Hepatocyte (in vitro differentiated cells): ENCODE measurements around the gene AMIGO3. TPM values are rescaled to one million over a fixed set of nuclear protein-coding genes. Genes with fewer than 3 reads are reported as not detected.
A peak's percentile ranks its signal among the peaks of the same experiment; 100 is the strongest.
"Not testable (repeated sequence)": the region's sequence is repeated elsewhere in the genome, so short reads cannot be mapped to it uniquely, and the experiment has no call there.

Source experiments
- DNase-seq: peaks from one replicate; pipeline ENCODE4 v3.0.0-alpha.2; 2016; ENCODE audit warnings: low spot score
- H2AFZ ChIP-seq: fragments of 200-600 bp; sonication (generic); 2 replicates; pipeline ENCODE4 v1.6.0; 2016; ENCODE audit warnings: antibody characterized with exemption, mild to moderate bottlenecking
- H3K27ac ChIP-seq: fragments of 200-600 bp; sonication (generic); 2 replicates; pipeline ENCODE4 v1.5.1; 2016; ENCODE audit warnings: mild to moderate bottlenecking
- H3K27me3 ChIP-seq: fragments of 200-600 bp; sonication (generic); 2 replicates; pipeline ENCODE4 v1.6.1; 2016
- H3K36me3 ChIP-seq: fragments of 200-600 bp; sonication (generic); replicated peaks from 2 replicates; pipeline ENCODE4 v1.5.1; 2016; ENCODE audit warnings: low read depth; ENCODE audit not compliant: insufficient read depth
- H3K4me1 ChIP-seq: fragments of 200-600 bp; sonication (generic); 2 replicates; pipeline ENCODE4 v1.5.1; 2016; ENCODE audit warnings: mild to moderate bottlenecking, moderate library complexity; ENCODE audit not compliant: insufficient read depth
- H3K4me2 ChIP-seq: fragments of 200-600 bp; sonication (generic); 2 replicates; pipeline ENCODE4 v1.6.0; 2016
- H3K4me3 ChIP-seq: fragments of 200-600 bp; sonication (generic); 2 replicates; pipeline ENCODE4 v1.5.1; 2016; ENCODE audit warnings: mild to moderate bottlenecking
- H3K79me2 ChIP-seq: fragments of 200-600 bp; sonication (generic); 2 replicates; pipeline ENCODE4 v1.6.0; 2017; ENCODE audit warnings: mild to moderate bottlenecking
- H3K9me2 ChIP-seq: fragments of 200-600 bp; sonication (generic); replicated peaks from 2 replicates; pipeline ENCODE4 v1.6.0; 2017; ENCODE audit warnings: mild to moderate bottlenecking; ENCODE audit not compliant: insufficient read depth
- H3K9me3 ChIP-seq: fragments of 200-600 bp; sonication (generic); 2 replicates; pipeline ENCODE4 v1.5.1; 2016; ENCODE audit warnings: low read depth, mild to moderate bottlenecking
- H4K20me1 ChIP-seq: fragments of 200-600 bp; sonication (generic); 2 replicates; pipeline ENCODE4 v1.6.0; 2016; ENCODE audit warnings: mild to moderate bottlenecking; ENCODE audit not compliant: insufficient read depth, poor library complexity, severe bottlenecking
- EZH2 ChIP-seq: fragments of 200-600 bp; sonication (generic); IDR thresholded peaks from 2 replicates; pipeline ENCODE4 v1.6.1; 2016; ENCODE audit warnings: antibody characterized with exemption, mild to moderate bottlenecking, borderline replicate concordance
- EZH2phosphoT487 ChIP-seq: fragments of 200-600 bp; sonication (generic); IDR thresholded peaks from one replicate; pipeline ENCODE4 v1.6.1; 2018; ENCODE audit warnings: antibody characterized with exemption, mild to moderate bottlenecking, low read depth, moderate library complexity; ENCODE audit not compliant: unreplicated experiment, severe bottlenecking
- WGBS: methylation state at CpG from one replicate; pipeline ENCODE4 v1.1.6; 2016; ENCODE audit warnings: low lambda C conversion rate; ENCODE audit errors: missing lambda C conversion rate; 5-methylcytosine and 5-hydroxymethylcytosine counted together
- polyA plus RNA-seq: library from polyadenylated mRNA; unstranded; fragments of >200 nt; fragmentation: Nextera tagmentation; extraction: Ambion mirVana; gene quantifications from 2 replicates; pipeline ENCODE4 v1.2.1, GENCODE V29; 2016
- total RNA-seq: library from RNA; depleted of rRNA; stranded (reverse); fragments of >200 nt; gene quantifications from 2 replicates; pipeline ENCODE4 v1.2.3, GENCODE V29; 2014
- TF ChIP-seq, protein P1 (sequence below): fragments of 200-600 bp; sonication (generic); IDR thresholded peaks from 2 replicates; pipeline ENCODE4 v1.5.1; 2016; ENCODE audit warnings: antibody characterized with exemption, mild to moderate bottlenecking; ENCODE audit not compliant: poor library complexity

AMIGO3 gene
- total and polyA plus RNA-seq, 2 experiments from 2014 or later: 0.57 to 1.7 TPM

DNA sequence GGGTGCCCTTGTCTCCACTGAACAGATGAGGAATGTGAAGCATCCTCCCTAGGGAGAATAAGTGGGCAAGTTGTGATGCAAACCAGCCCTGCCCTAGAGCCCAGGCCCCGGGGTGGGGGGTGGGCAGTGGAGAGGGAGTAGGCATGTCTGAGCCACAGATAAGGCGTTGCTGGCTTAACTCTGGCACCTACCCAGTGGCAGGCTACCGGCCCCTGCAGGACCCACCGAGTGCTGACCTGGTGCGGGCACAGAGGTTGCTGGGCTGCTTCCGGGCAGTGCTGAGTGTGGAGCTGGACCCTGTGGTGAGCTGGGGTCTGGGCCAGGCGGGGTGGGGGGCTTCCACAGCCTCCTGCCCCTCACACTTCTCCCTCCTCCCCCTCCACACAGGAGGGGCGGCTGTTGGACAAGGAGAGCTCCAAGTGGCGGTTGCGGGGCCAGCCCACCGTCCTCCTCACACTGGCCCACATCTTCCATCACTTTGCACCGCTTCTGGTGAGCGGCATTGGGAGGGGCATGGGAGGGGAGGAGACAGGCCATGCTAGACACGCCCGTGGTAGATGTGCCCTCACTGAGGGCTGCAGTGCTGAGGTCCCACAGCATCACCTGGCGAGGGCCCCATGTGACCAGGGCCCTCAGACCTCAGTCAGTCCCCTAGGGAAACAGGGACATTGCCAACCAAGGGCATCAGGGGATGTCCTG lies 20.1 kb downstream of the AMIGO3 start:
- Histone ChIP-seq H3K9me2 (no peaks in the 10 kb centered on the region), H3K27ac (no peak overlapping the region), H3K79me2 (peaks cover 1% of the 10 kb centered on the region), H3K9me3 (no peaks in the 10 kb centered on the region), H3K27me3 (no peaks in the 10 kb centered on the region), H3K4me2 (no peak overlapping the region), H3K36me3 (no peaks in the 10 kb centered on the region), H3K4me3 (no peak overlapping the region), H2AFZ (no peak overlapping the region), H4K20me1 (no peaks in the 10 kb centered on the region), H3K4me1 (no peaks in the 10 kb centered on the region)
- 96% methylated on average over 14 of the region's 16 CpGs for WGBS
- no peak for TF ChIP-seq EZH2
- TF ChIP-seq EZH2phosphoT487: no peak
- TF ChIP-seq, protein P1, sequence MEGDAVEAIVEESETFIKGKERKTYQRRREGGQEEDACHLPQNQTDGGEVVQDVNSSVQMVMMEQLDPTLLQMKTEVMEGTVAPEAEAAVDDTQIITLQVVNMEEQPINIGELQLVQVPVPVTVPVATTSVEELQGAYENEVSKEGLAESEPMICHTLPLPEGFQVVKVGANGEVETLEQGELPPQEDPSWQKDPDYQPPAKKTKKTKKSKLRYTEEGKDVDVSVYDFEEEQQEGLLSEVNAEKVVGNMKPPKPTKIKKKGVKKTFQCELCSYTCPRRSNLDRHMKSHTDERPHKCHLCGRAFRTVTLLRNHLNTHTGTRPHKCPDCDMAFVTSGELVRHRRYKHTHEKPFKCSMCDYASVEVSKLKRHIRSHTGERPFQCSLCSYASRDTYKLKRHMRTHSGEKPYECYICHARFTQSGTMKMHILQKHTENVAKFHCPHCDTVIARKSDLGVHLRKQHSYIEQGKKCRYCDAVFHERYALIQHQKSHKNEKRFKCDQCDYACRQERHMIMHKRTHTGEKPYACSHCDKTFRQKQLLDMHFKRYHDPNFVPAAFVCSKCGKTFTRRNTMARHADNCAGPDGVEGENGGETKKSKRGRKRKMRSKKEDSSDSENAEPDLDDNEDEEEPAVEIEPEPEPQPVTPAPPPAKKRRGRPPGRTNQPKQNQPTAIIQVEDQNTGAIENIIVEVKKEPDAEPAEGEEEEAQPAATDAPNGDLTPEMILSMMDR: no peak
- DNase-seq: no peak

GRCh38 chr3:49695350-49696015 lies 24.0 kb downstream of the AMIGO3 start:
- not testable (repeated sequence) for H3K9me3 ChIP-seq, H3K36me3 ChIP-seq, H3K27ac ChIP-seq, H3K27me3 ChIP-seq, H3K4me1 ChIP-seq, H3K9me2 ChIP-seq, H3K4me2 ChIP-seq, H4K20me1 ChIP-seq, DNase-seq, H3K4me3 ChIP-seq, H2AFZ ChIP-seq
- peaks cover 32% of the 10 kb centered on the region for H3K79me2 ChIP-seq
- 84% methylated on average over 4 of the region's 4 CpGs for WGBS

- DNase-seq, H3K9me2 ChIP-seq, H3K9me3 ChIP-seq, H3K4me1 ChIP-seq, H2AFZ ChIP-seq, H3K36me3 ChIP-seq, H4K20me1 ChIP-seq, H3K4me3 ChIP-seq, H3K4me2 ChIP-seq, H3K27me3 ChIP-seq, H3K27ac ChIP-seq: not testable (repeated sequence)
- 53% methylated on average over 6 of the region's 6 CpGs for WGBS
- peaks cover 42% of the 10 kb centered on the region for H3K79me2 ChIP-seq
Measured at GRCh38 chr3:49694409-49695070, 24.9 kb downstream of the AMIGO3 start.

DNA sequence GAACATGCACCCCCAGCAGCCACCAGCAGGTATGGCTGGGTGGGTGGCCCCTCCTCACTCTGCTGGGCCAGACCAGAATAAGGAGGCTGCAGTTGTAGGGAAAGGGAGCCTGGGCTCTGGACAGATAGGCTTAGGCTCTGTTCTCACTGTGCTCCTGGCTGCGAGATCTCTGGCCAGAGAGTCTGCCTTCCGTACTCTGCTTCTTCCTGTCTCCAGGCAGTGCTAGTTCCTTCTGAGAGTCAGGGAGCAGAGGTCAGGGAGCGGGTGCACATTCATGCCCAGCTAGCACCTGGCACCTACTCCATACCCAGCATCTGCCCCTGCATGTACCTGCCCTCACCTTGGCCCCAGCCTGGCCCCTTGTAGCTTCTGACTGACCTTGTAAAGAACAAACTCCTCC lies 28.0 kb downstream of the AMIGO3 start:
- not testable (repeated sequence) for H3K4me1 ChIP-seq, H4K20me1 ChIP-seq, H2AFZ ChIP-seq, H3K9me3 ChIP-seq, H3K27ac ChIP-seq, H3K27me3 ChIP-seq, H3K9me2 ChIP-seq, DNase-seq, H3K36me3 ChIP-seq, H3K4me3 ChIP-seq
- peak overlapping the region; percentile 93 for H3K4me2 ChIP-seq
- H3K79me2 ChIP-seq: peaks cover 45% of the 10 kb centered on the region
- WGBS: 98% methylated on average over 3 of the region's 3 CpGs

DNA sequence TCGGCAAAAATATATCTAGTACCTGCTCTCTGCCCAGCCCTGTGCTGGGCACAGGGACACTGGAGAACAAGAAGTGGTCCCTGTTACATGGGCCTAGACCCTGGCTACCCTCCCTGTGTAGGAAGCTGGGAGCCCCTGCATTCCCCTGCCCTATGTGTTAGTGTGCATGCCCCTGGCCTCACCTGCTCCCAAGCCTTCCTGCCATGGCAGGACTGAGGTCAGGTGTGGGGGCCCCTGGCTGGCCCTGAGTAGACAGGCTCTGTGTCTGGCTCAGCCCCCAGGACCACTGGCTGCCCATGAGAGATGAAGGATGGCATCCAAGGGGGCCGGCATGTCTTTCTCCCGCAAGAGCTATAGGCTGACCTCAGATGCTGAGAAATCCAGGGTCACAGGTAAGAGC lies 28.6 kb downstream of the AMIGO3 start:
- H4K20me1 ChIP-seq, DNase-seq, H2AFZ ChIP-seq, H3K27me3 ChIP-seq, H3K27ac ChIP-seq, H3K9me3 ChIP-seq, H3K4me1 ChIP-seq, H3K4me3 ChIP-seq, H3K9me2 ChIP-seq, H3K36me3 ChIP-seq: not testable (repeated sequence)
- WGBS: 92% methylated on average over 3 of the region's 3 CpGs
- H3K79me2 ChIP-seq: peaks cover 45% of the 10 kb centered on the region
- peak overlapping the region; percentile 93 for H3K4me2 ChIP-seq

- 13% methylated on average over 16 of the region's 16 CpGs for WGBS
- H3K9me2 ChIP-seq, H4K20me1 ChIP-seq, H3K9me3 ChIP-seq, H3K27me3 ChIP-seq, H3K4me1 ChIP-seq, H3K36me3 ChIP-seq, DNase-seq: not testable (repeated sequence)
- peak overlapping the region; percentile 95 for H3K4me3 ChIP-seq
- H3K27ac ChIP-seq: peak overlapping the region; percentile 95
- peaks cover 45% of the 10 kb centered on the region for H3K79me2 ChIP-seq
- H2AFZ ChIP-seq: peak overlapping the region; percentile 90
- H3K4me2 ChIP-seq: peak overlapping the region; percentile 93
Measured at GRCh38 chr3:49689908-49690624, 29.4 kb downstream of the AMIGO3 start.
